Peyer's patch (tissue), 4 donors: Measurements from ENCODE around the gene RALGPS2. TPM values are rescaled to one million over a fixed set of nuclear protein-coding genes. Genes with fewer than 3 reads are reported as not detected.

Experiments used
- DNase-seq, 3 donors: peaks; one replicate each; pipeline ENCODE4 v3.0.0-alpha.2; 2017 to 2019
- H3K27ac ChIP-seq, 4 donors: fragments of 200-600 bp; sonication (generic); one replicate each; pipeline ENCODE4 v1.5.1; 2016 to 2019
- H3K27me3 ChIP-seq, 2 donors: fragments of 200-600 bp; sonication (generic); one replicate each; pipeline ENCODE4 v1.5.1; 2019
- H3K36me3 ChIP-seq, 3 donors: fragments of 200-600 bp; sonication (generic); one replicate each; pipeline ENCODE4 v1.5.1; 2016 to 2019
- H3K4me1 ChIP-seq, 4 donors: fragments of 200-600 bp; sonication (generic); one replicate each; pipeline ENCODE4 v1.5.1; 2016 to 2019
- H3K4me3 ChIP-seq, 4 donors: fragments of 200-600 bp; sonication (generic); 1 replicate in 3 of 4; 2 replicates in 1 of 4; pipeline ENCODE4 v1.5.1; 2016 to 2019; ENCODE audit warnings: mild to moderate bottlenecking in 1 of 4
- H3K9me3 ChIP-seq, 4 donors: fragments of 200-600 bp; sonication (generic); one replicate each; pipeline ENCODE4 v1.5.1; 2016 to 2019; ENCODE audit warnings: mild to moderate bottlenecking in 1 of 4
- POLR2A ChIP-seq, 2 donors: fragments of 450-650 bp; IDR thresholded peaks; one replicate each; pipeline ENCODE4 v1.5.1; 2017; ENCODE audit warnings: antibody characterized with exemption in 2 of 2, mild to moderate bottlenecking in 2 of 2, moderate library complexity in 2 of 2
- total RNA-seq, 4 donors: library from RNA; depleted of rRNA; stranded (reverse); fragments of >200 nt; gene quantifications; one replicate each; pipeline ENCODE4 v1.1.0, GENCODE V29; 2016
- TF ChIP-seq, protein P1 (sequence below), 6 experiments: fragments of 450-650 bp in 4 of 6; fragments of 200-600 bp in 2 of 6; sonication (generic) in 1 of 6; IDR thresholded peaks; one replicate each; pipeline ENCODE4 v1.5.1; 2017 to 2019; ENCODE audit warnings: antibody characterized with exemption in 6 of 6, mild to moderate bottlenecking in 3 of 6, moderate library complexity in 1 of 6

The RALGPS2 gene
- total RNA-seq, 4 donors from 2014 or later: 25.8 to 102 (median 40.6) TPM

DNA sequence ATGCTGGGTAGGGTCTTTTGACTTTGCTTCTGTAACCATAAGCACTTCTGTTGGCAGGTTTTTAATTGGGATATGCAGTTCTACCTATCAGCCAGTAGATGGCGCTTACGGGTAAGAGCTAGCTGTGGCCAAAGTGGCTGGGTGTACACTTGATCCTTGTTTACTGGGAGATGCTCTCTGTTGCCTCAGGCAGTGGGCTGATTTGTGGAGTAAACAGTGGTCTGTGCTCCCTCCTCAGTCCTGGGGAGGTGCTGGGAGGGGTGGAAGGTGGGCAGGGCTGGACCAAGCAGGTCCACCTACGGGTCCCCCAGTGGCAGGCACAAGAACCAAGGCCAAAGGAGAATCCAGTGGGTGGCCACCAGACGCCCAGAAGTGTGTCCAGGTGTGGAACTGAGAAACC, 43.4 kb downstream of the RALGPS2 start:
- TF ChIP-seq, protein P1, sequence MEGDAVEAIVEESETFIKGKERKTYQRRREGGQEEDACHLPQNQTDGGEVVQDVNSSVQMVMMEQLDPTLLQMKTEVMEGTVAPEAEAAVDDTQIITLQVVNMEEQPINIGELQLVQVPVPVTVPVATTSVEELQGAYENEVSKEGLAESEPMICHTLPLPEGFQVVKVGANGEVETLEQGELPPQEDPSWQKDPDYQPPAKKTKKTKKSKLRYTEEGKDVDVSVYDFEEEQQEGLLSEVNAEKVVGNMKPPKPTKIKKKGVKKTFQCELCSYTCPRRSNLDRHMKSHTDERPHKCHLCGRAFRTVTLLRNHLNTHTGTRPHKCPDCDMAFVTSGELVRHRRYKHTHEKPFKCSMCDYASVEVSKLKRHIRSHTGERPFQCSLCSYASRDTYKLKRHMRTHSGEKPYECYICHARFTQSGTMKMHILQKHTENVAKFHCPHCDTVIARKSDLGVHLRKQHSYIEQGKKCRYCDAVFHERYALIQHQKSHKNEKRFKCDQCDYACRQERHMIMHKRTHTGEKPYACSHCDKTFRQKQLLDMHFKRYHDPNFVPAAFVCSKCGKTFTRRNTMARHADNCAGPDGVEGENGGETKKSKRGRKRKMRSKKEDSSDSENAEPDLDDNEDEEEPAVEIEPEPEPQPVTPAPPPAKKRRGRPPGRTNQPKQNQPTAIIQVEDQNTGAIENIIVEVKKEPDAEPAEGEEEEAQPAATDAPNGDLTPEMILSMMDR (IDR thresholded peaks at IDR 0.05): peak; percentile 9 to 65 (median 47)
- TF ChIP-seq POLR2A (IDR thresholded peaks at IDR 0.05): no peak
- no peak overlapping the region for H3K27ac ChIP-seq
- no peak overlapping the region for H3K4me3 ChIP-seq
- no peaks in the 10 kb centered on the region for H3K27me3 ChIP-seq
- H3K4me1 ChIP-seq: peaks cover 0 to 5% (median 0%) of the 10 kb centered on the region in 4 donors
- DNase-seq: no peak
- peaks cover 0 to 13% (median 4%) of the 10 kb centered on the region in 4 donors for H3K9me3 ChIP-seq
- no peaks in the 10 kb centered on the region for H3K36me3 ChIP-seq

GRCh38 chr1:178772952-178773351, 47.9 kb downstream of the RALGPS2 start:
- peaks cover 0 to 5% (median 0%) of the 10 kb centered on the region in 4 donors for H3K4me1 ChIP-seq
- TF ChIP-seq, protein P1 (IDR thresholded peaks at IDR 0.05): no peak
- no peak for TF ChIP-seq POLR2A (IDR thresholded peaks at IDR 0.05)
- H3K36me3 ChIP-seq: no peaks in the 10 kb centered on the region
- no peak overlapping the region for H3K4me3 ChIP-seq
- H3K27me3 ChIP-seq: no peaks in the 10 kb centered on the region
- H3K9me3 ChIP-seq: peaks cover 0 to 7% (median 0%) of the 10 kb centered on the region in 4 donors
- H3K27ac ChIP-seq: no peak overlapping the region
- no peak for DNase-seq

GRCh38 chr1:178774263-178774662, 49.2 kb downstream of the RALGPS2 start:
- DNase-seq: no peak
- H3K9me3 ChIP-seq: no peaks in the 10 kb centered on the region
- H3K27ac ChIP-seq: no peak overlapping the region
- H3K36me3 ChIP-seq: no peaks in the 10 kb centered on the region
- H3K4me1 ChIP-seq: peaks cover 0 to 5% (median 0%) of the 10 kb centered on the region in 4 donors
- TF ChIP-seq, protein P1 (IDR thresholded peaks at IDR 0.05): peak in 3 of 6 experiments; percentile 28 to 39 (median 30)
- no peak for TF ChIP-seq POLR2A (IDR thresholded peaks at IDR 0.05)
- no peaks in the 10 kb centered on the region for H3K27me3 ChIP-seq
- H3K4me3 ChIP-seq: no peak overlapping the region

DNA sequence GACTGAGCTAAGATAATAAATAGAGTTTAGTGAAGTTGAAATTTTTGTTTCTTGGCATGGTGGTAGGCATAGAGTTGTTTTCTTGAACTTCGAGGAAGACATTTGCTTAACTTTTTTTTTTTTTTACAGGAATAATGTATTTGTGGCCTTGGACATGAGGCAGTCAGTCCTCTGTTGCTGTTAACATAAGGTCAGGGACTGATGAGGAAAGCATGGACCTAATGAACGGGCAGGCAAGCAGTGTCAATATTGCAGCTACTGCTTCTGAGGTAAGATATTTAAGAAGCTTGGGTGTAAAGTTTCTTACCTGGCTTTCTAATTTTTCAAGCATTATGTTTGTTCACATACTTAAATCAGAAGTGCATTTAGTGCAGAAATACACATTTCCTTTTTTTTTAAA, 51.5 kb downstream of the RALGPS2 start:
- DNase-seq: no peak
- H3K4me3 ChIP-seq: no peak overlapping the region
- H3K36me3 ChIP-seq: no peaks in the 10 kb centered on the region
- TF ChIP-seq, protein P1 (IDR thresholded peaks at IDR 0.05): no peak
- TF ChIP-seq POLR2A (IDR thresholded peaks at IDR 0.05): no peak
- no peaks in the 10 kb centered on the region for H3K9me3 ChIP-seq
- no peaks in the 10 kb centered on the region for H3K4me1 ChIP-seq
- H3K27me3 ChIP-seq: no peaks in the 10 kb centered on the region
- H3K27ac ChIP-seq: no peak overlapping the region

DNA sequence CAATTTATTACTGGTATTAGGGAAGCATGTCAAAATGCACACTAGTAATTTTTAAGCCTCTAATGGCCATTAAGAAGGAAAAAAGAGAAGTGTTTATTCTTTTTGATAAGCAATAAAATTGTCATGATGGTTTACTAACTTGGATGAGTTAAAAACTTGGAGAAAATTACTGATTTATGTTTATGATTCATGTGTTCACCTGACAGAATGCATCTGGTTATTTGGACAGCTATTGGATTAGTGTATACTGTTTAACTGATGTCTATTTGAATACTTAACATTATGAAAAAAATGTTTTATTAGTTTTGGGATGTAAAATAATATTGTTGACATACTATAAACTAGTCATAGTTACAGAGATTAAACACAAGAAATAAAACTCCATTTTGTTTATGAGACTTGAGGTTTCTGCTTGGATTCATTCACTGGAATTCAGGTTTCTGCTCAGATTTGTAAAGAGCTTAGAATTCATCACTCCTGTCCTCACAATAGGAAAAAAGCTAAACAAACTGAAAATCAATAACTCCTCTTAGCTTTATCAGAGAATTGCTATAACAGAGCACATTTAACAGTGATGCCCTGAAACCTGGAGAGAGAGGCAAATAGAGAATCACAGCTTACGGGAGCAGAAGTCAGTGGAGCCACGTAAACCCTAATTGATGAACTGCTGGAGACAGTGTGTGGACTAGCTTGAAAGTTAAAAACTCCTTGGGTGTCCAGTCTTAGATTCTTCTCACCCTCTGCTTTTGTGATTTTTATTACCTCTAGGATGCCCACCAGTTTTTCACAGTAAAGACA, 56.7 kb downstream of the RALGPS2 start:
- no peak for DNase-seq

More for the DNA sequence above, 56.7 kb downstream of the RALGPS2 start:
- Histone ChIP-seq H3K27me3 (no peaks in the 10 kb centered on the region), H3K4me1 (no peaks in the 10 kb centered on the region), H3K4me3 (no peak overlapping the region), H3K36me3 (no peaks in the 10 kb centered on the region), H3K27ac (no peak overlapping the region), H3K9me3 (no peaks in the 10 kb centered on the region)
- no peak for TF ChIP-seq POLR2A (IDR thresholded peaks at IDR 0.05)
- TF ChIP-seq, protein P1 (IDR thresholded peaks at IDR 0.05): no peak
